ENCODE data around the gene FUCA2. TPM values are rescaled to one million over a fixed set of nuclear protein-coding genes. Genes with fewer than 3 reads are reported as not detected.

Gene FUCA2
- total and polyA plus RNA-seq, 2 experiments from 2014 or later: 31.8 to 33.4 TPM

- H3K27ac Mint-ChIP-seq: no peak overlapping the region
- peaks cover 8% of the 10 kb centered on the region; the same call in 1 of the 3 replicates for H3K36me3 Mint-ChIP-seq (ENCODE audit: low read depth)
- Histone ChIP-seq H2AFZ (no peak overlapping the region), H3K4me1 (ENCODE audit: insufficient read depth) (peaks cover 20% of the 10 kb centered on the region), H3K36me3 (ENCODE audit: insufficient read depth) (no peaks in the 10 kb centered on the region), H3K4me3 (no peak overlapping the region), H4K20me1 (replicated peaks; ENCODE audit: insufficient read depth) (no peaks in the 10 kb centered on the region; the same call in 1 of the 2 replicates), H3K4me2 (no peak overlapping the region), H3K27ac (ENCODE audit: low read depth) (no peak overlapping the region), H3F3A (replicated peaks; ENCODE audit: low read depth) (no peaks in the 10 kb centered on the region), H3K79me2 (replicated peaks; ENCODE audit: insufficient read depth) (peaks cover 3% of the 10 kb centered on the region), H3K27me3 (ENCODE audit: insufficient read depth) (peaks cover 50% of the 10 kb centered on the region), H3K9me2 (ENCODE audit: insufficient read depth) (peaks cover 4% of the 10 kb centered on the region; the same call in 1 of the 2 replicates)
- peaks cover 27% of the 10 kb centered on the region for H3K27me3 Mint-ChIP-seq (ENCODE audit: insufficient read depth, low read depth, poor library complexity)
- ATAC-seq: no peak
- peaks cover 4% of the 10 kb centered on the region; the same call in 1 of the 3 replicates for H3K9me3 Mint-ChIP-seq
- peaks cover 31% of the 10 kb centered on the region for H3K4me1 Mint-ChIP-seq
- TF ChIP-seq ZNF114 (CRISPR knock-in tag; IDR thresholded peaks at IDR 0.05) (no peak), EZH2phosphoT487 (IDR thresholded peaks at IDR 0.05; ENCODE audit: unreplicated experiment) (no peak), CREB1 (CRISPR knock-in tag; IDR thresholded peaks at IDR 0.05; ENCODE audit: low read depth) (no peak), REST (IDR thresholded peaks at IDR 0.05; ENCODE audit: unreplicated experiment) (no peak), ZNF331 (CRISPR knock-in tag; IDR thresholded peaks at IDR 0.05; ENCODE audit: low read depth) (no peak), EZH2 (IDR thresholded peaks at IDR 0.05; ENCODE audit: low read depth, unreplicated experiment) (no peak), STAT1 (IDR thresholded peaks at IDR 0.05; ENCODE audit: unreplicated experiment) (no peak), NANOG (IDR thresholded peaks at IDR 0.05; ENCODE audit: borderline replicate concordance) (no peak), ZNF462 (CRISPR knock-in tag; IDR thresholded peaks at IDR 0.05) (no peak), CTCF (conservative IDR thresholded peaks at IDR 0.05; ENCODE audit: low read depth in 2 of 2) (no peak), POLR2AphosphoS5 (IDR thresholded peaks at IDR 0.05; ENCODE audit: low read depth) (no peak), JUNB (IDR thresholded peaks at IDR 0.05; ENCODE audit: unreplicated experiment) (no peak), ETS1 (IDR thresholded peaks at IDR 0.05) (no peak)
- no peak overlapping the region for H3K4me3 Mint-ChIP-seq
- DNase-seq (ENCODE audit: low spot score): no peak
These were observed 4.3 kb upstream of the FUCA2 start for GRCh38 chr6:143515766-143516355.

All from GM23338 (cell line).